Measurements from ENCODE around the gene NISCH. TPM values are rescaled to one million over a fixed set of nuclear protein-coding genes. Genes with fewer than 3 reads are reported as not detected.

The NISCH gene
- total RNA-seq, 1 donor from 2014 or later: 44.3 TPM

- H3K4me1 ChIP-seq: peaks cover 90% of the 10 kb centered on the region
- H3K27ac ChIP-seq (replicated peaks): peak overlapping the region; percentile 97
- H3K36me3 ChIP-seq: no peaks in the 10 kb centered on the region
- TF ChIP-seq CTCF (IDR thresholded peaks at IDR 0.05; ENCODE audit: borderline replicate concordance): no peak
- H3K27me3 ChIP-seq (ENCODE audit: low read depth): no peaks in the 10 kb centered on the region
- no peaks in the 10 kb centered on the region for H3K9me3 ChIP-seq (replicated peaks)
- H3K4me3 ChIP-seq: peak overlapping the region; percentile 79
- no peak for DNase-seq
- intact Hi-C loops (cut with micrococcal nuclease): no loop called here
Observed at GRCh38 chr3:52535411-52536111, 80.2 kb downstream of the NISCH start.

GRCh38 chr3:52536112-52536368 is 80.6 kb downstream of the NISCH start:
- peaks cover 5% of the 10 kb centered on the region for H3K36me3 ChIP-seq
- peak overlapping the region; percentile 97 for H3K27ac ChIP-seq (replicated peaks)
- no peak for DNase-seq
- no peak for TF ChIP-seq CTCF (IDR thresholded peaks at IDR 0.05; ENCODE audit: borderline replicate concordance)
- no peaks in the 10 kb centered on the region for H3K27me3 ChIP-seq (ENCODE audit: low read depth)
- peaks cover 88% of the 10 kb centered on the region for H3K4me1 ChIP-seq
- intact Hi-C loops (cut with micrococcal nuclease): no loop called here
- peak overlapping the region; percentile 79 for H3K4me3 ChIP-seq
- H3K9me3 ChIP-seq (replicated peaks): no peaks in the 10 kb centered on the region

- DNase-seq: peak; percentile 98
- intact Hi-C loops (cut with micrococcal nuclease): no loop called here
- no peaks in the 10 kb centered on the region for H3K9me3 ChIP-seq (replicated peaks)
- peaks cover 10% of the 10 kb centered on the region for H3K36me3 ChIP-seq
- TF ChIP-seq CTCF (IDR thresholded peaks at IDR 0.05; ENCODE audit: borderline replicate concordance): no peak
- H3K4me1 ChIP-seq: peaks cover 87% of the 10 kb centered on the region
- H3K4me3 ChIP-seq: peak within 1 kb of the TSS; percentile 79
- H3K27ac ChIP-seq (replicated peaks): peak within 1 kb of the TSS; percentile 97
- H3K27me3 ChIP-seq (ENCODE audit: low read depth): no peaks in the 10 kb centered on the region
Observed at GRCh38 chr3:52536369-52537164, 81.2 kb downstream of the NISCH start, which contains the start of gene UQCC5. UQCC5 (plus strand) TSS chr3:52536605; CDS start chr3:52536756, 151 bp downstream.

GRCh38 chr3:52537165-52537620 is 81.8 kb downstream of the NISCH start:
- H3K4me1 ChIP-seq: peaks cover 84% of the 10 kb centered on the region
- peak overlapping the region; percentile 79 for H3K4me3 ChIP-seq
- H3K9me3 ChIP-seq (replicated peaks): no peaks in the 10 kb centered on the region
- H3K27ac ChIP-seq (replicated peaks): peak overlapping the region; percentile 97
- intact Hi-C loops (cut with micrococcal nuclease): no loop called here
- DNase-seq: no peak
- TF ChIP-seq CTCF (IDR thresholded peaks at IDR 0.05; ENCODE audit: borderline replicate concordance): no peak
- H3K36me3 ChIP-seq: peaks cover 16% of the 10 kb centered on the region
- H3K27me3 ChIP-seq (ENCODE audit: low read depth): no peaks in the 10 kb centered on the region

GRCh38 chr3:52537726-52538421 is 82.5 kb downstream of the NISCH start:
- TF ChIP-seq CTCF (IDR thresholded peaks at IDR 0.05; ENCODE audit: borderline replicate concordance): no peak
- Histone ChIP-seq H3K27ac (replicated peaks) (peak overlapping the region; percentile 97), H3K4me3 (peak overlapping the region; percentile 79), H3K4me1 (peaks cover 79% of the 10 kb centered on the region), H3K36me3 (peaks cover 16% of the 10 kb centered on the region), H3K27me3 (ENCODE audit: low read depth) (no peaks in the 10 kb centered on the region), H3K9me3 (replicated peaks) (no peaks in the 10 kb centered on the region)
- no peak for DNase-seq
- intact Hi-C loops (cut with micrococcal nuclease): no loop called here
